ENCODE measurements around the gene GMPPA.

DNA sequence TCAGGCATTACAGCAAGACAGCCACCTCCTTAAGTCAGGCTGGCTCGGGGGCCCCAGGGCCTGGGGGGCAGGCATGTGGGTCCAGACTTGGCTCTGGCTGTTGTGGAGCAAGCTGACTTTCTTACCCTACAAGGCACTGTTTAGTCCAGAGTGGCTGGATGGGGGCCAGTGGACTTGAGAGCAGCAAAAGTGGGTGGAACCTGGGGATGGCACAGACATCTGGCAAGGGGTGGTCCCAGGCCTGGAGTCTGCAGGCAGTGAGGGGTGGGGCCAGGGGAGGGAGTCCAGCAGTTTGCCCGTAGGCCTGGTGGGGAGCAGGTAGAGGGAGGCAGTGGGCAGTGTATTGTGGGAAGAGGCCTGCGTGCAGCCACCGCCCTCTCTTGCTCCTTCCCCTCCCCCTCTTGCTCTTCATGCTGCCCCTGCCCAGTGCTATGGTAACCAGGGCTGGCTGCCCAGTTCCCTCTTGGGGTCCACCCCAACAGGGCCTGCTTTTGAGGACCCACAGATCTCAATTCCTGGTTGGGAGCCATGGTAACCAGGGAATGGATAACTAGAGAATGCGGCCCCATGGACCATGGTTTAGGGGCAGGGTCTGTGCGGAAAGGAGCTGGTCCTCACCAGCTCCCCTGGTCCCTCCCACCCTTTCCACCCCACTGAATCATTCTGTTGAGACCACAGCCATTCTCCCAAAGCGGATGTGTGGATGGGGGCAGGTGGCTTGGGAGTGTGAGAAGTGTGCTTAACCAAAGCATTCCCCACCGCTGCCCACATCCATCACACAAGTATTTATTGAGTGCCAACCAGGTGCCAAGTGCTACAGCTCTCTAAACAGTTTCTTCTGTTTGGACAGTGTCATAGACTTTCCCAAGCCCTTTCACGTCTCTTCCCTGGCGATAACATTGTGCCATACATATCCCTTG, 44.8 kb upstream of the GMPPA start:
- TF ChIP-seq POLR2A (IDR thresholded peaks at IDR 0.05): no peak
- TF ChIP-seq, protein P1, sequence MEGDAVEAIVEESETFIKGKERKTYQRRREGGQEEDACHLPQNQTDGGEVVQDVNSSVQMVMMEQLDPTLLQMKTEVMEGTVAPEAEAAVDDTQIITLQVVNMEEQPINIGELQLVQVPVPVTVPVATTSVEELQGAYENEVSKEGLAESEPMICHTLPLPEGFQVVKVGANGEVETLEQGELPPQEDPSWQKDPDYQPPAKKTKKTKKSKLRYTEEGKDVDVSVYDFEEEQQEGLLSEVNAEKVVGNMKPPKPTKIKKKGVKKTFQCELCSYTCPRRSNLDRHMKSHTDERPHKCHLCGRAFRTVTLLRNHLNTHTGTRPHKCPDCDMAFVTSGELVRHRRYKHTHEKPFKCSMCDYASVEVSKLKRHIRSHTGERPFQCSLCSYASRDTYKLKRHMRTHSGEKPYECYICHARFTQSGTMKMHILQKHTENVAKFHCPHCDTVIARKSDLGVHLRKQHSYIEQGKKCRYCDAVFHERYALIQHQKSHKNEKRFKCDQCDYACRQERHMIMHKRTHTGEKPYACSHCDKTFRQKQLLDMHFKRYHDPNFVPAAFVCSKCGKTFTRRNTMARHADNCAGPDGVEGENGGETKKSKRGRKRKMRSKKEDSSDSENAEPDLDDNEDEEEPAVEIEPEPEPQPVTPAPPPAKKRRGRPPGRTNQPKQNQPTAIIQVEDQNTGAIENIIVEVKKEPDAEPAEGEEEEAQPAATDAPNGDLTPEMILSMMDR (IDR thresholded peaks at IDR 0.05): no peak
